Ureter (tissue), 1 donor: ENCODE results near the gene CD70. TPM values are rescaled to one million over a fixed set of nuclear protein-coding genes. Genes with fewer than 3 reads are reported as not detected.
"Not testable (repeated sequence)": the region's sequence is repeated elsewhere in the genome, so short reads cannot be mapped to it uniquely, and the experiment has no call there.

Experiments used
- DNase-seq: peaks from one replicate; pipeline ENCODE4 v3.0.0-alpha.2; 2020; ENCODE audit warnings: low spot score
- total RNA-seq: library from RNA; stranded (reverse); gene quantifications from one replicate; pipeline ENCODE4 v1.2.4, GENCODE V29; 2023
- donor health status: DM: yes; HTN: yes; CAD: no.

The CD70 gene, protein sequence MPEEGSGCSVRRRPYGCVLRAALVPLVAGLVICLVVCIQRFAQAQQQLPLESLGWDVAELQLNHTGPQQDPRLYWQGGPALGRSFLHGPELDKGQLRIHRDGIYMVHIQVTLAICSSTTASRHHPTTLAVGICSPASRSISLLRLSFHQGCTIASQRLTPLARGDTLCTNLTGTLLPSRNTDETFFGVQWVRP
- not detected for total RNA-seq

DNA sequence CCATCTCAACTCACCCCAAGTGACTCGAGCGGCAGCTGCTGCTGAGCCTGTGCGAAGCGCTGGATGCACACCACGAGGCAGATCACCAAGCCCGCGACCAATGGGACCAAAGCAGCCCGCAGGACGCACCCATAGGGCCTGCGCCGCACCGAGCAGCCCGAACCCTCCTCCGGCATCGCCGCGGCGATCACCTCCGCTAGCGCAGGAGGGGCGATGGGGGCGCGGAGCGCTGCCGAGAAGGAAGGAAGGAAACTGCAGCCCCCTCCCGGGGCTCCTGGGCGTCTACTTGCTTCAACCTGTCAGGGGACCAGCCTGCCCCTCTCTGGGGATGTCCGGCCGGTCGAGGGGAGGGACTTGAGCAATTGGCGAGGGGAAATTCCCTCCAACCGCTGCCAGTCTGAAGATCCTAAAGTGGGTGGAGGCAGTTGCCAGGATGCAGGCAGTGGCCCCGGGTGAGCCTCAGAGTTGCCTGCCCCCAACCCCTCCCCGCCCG lies at the start of gene CD70:
Gene CD70 (minus strand): TSS at position 324 of the 493 bp plus-strand sequence. CDS start 148 bp downstream, at position 176.
- no peak for DNase-seq

DNA sequence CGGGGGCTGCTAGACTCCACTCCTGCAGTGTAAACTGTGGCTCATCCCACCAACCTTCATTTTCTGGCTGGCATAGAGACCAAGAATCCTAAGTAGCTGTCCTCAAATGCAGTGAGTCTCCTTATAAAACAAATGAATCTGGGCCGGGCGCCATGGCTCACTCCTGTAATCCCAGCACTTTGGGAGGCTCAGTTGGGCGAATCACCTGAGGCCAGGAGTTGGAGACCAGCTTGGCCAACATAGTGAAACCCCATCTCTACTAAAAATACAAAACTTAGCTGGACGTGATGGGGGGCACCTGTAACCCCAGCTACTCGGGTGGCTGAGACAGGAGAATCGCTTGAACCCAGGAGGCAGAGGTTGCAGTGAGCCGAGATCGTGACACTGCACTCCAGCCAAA lies 49.4 kb upstream of the CD70 start:
- DNase-seq = not testable (repeated sequence)

DNA sequence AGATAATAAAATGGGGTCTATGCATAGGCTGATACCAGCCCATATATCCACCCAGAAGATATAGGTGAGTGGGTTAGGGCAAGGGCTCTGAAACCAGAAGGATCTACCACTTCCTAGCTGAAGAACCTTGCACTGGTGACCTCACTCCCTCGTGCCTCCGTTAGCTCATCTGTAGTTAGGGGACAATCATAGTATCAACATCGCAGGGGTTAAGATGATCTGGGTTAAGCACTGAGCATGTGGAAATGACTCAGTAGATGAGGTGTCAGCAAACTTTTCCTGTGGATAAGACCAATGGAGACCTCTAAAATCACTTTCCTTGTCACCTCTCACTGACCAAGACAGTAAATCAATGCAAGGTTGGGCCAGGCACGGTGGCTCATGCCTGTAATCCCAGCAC lies 48.5 kb upstream of the CD70 start:
- DNase-seq = no peak

DNA sequence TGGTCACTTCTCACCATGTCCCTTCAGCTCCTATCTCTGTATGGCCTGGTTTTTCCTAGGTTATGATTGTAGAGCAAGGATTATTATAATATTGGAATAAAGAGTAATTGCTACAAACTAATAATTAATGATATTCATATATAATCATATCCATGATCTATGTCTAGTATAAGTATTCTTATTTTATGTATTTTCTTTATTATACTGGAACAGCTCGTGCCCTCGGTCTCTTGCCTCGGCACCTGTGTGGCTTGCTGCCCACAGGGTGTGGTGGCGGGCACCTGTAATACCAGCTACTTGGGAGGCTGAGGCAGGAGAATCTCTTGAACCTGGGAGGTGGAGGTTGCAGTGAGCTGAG lies 42.5 kb upstream of the CD70 start:
- not testable (repeated sequence) for DNase-seq

DNA sequence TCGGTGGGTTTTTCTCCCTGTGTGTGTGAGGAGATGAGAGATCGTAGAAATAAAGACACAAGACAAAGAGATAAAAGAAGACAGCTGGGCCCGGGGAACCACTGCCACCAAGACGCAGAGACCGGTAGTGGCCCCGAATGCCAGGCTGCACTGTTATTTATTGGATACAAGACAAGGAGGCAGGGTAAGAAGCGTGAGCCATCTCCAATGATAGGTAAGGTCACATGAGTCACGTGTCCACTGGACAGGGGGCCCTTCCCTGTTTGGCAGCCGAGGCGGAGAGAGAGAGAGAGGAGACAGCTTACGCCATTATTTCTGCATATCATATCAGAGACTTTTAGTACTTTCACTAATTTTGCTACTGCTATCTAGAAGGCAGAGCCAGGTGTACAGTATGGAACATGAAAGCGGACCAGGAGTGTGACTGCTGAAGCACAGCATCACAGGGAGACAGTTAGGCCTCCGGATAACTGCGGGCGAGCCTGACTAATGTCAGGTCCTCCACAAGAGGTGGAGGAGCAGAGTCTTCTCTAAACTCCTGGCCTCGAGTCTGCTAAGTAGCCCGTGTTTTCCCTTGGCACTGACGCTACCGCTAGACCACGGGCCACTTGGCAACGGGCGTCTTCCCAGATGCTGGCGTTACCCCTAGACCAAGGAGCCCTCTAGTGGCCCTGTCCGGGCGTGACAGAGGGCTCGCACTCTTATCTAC lies 42.0 kb upstream of the CD70 start:
- peak; percentile 65 for DNase-seq

DNA sequence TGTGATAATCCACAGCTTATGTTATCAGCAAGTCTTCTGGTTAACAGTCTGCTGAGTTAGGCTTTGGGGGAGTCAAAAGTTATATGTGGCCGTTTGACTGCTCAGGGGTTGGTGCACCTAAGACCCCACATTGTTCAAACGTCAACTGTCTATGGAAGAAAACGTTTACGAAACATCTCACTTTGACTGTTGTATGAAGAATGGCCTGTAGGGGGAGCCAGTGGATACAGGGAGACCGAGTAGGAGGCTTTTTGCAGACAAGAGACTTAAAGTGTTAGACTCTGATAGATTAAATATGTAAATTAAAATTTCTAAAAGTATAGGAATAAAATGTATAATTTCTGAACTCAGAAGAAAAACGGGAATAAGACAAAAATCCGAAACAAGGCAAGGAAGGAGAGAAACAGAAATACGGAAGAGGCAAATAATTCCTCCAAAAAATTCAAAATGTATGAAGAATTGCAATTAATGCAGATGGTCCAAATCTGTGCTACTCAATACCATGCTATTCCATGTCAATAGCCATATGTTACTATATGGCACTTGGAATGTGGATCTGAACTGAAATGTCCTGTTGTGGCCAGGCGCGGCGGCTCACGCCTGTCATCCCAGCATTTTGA lies 41.2 kb upstream of the CD70 start:
- DNase-seq = peak; percentile 84

DNA sequence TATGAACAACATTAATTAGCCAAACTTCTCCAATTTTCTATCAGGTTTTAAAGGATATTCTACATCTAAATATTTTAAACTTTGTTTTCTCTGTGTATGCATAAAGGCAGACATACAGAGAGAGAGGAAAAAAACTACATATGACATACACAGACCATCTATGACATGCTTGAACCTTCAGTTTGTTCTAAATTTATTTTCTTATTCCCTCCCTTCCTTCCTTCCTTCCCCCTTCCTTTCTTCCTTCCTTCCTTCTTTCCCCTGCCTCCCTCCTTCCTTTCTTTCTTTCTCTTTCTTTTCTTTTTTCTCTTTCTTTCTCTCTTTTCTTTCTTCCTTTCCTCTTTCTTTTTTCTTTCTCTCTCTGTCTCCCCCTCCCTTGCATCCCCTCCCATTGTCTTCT lies 35.8 kb upstream of the CD70 start:
- DNase-seq = no peak

DNA sequence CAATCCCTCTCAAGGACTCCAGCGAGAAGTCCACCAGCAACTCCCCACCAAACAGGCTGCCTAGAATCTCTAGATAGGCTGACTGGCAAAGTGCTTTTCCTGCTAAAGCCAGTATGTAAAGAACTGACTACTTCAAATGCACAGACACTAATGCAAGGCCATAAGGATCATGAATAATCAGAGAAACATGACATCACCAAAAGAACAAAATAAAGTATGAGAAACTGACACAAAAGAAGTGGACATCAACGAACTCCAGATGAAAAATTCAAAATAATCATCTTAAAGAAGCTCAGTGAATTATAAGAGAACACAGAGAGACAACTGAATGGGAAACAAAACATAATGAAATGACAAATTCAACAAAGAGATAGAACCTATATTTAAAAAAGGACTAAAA lies 26.4 kb upstream of the CD70 start:
- no peak for DNase-seq

DNA sequence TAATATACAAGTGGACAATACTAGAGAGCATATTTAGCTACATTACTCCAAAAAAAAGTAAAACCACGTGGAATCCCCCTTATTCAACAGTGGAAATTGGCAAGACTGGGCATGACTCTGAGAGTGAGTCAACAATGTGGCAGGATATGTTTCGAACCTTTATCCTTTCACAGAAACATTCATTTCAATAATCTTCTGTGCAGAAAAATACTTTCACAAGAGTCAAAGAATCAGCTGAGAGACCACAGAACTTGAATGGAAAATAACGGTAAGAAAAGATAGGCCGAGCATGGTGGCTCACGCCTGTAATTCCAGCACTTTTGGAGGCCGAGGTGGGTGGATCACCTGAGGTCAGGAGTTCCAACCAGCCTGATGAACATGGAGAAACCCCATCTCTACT lies 25.1 kb upstream of the CD70 start:
- DNase-seq = no peak

DNA sequence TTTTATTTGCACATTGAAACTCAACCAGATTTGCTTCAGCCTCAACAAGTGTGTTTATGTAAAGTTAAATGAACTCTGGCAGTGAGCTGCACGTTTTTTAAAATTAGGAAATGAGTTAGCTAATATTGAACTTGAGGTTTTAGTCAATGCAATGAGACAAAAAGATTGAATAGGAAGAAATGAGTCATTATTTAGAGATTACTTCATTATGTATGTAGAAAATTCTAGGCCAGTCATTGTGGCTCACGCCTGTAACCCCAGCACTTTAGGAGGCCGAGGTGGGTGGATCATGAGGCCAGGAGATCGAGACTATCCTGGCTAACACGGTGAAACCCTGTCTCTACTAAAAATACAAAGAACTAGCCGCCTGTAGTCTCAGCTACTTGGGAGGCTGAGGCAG lies 22.8 kb upstream of the CD70 start:
- no peak for DNase-seq

DNA sequence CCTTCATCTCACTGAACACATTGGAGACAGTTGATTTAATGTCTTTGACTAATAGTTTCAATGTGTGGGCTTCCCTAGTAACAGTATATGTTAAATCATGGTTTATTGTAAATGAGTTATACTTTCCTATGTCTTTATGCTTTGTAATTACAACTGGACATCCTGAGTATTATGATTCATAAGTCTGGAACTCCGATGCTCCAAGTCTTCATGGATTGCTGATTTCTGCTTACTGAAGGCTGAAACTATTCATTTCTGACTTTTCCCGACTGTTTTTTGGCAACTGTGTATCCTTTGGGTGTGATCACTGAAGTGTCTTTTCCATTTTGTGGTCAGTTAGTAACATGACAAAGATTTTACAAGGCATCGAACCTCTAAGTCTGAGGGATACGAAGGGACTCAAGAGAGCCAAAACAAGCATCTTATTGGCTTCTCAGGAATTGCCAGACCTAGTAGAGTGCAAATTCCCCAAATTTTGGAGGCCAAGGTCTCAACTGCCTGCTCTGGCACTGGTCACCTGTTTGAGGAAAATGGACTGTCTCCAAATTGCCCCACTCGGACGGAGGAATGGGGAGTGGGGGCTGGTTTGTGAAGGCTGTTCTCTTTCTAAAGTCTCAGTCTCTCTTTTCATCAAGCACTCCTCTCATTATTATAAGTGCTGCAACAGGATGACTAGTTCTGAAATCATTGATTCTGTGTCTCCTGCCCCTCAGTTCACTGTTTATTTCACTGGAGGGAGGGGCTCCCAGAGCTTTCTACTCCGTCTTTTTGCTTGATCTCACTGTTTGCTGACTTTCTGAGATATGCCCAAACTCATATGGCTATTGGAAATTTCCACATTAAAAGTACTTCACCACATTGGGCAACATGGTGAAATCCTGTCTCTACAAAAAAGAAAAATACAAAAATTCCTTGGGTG lies 20.2 kb upstream of the CD70 start:
- DNase-seq = no peak

DNA sequence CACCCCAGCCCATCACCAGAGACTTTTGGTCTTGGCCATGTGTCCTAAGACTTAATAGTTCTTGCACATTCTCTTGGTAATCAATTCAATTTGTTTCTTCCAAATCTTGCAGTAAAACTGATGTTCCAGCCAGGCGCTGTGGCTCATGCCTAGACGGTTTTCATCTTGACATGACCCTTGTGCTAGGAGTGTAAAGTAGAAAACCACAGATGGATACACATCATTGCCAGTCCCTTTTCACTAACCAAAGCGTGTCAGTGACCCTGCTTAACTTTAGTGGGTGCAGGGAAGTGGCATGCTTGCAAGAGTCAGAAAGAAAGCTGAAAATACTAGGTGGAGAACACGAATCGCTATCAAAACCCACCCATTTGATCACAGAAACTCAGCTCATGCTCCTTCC lies 18.0 kb upstream of the CD70 start:
- no peak for DNase-seq

DNA sequence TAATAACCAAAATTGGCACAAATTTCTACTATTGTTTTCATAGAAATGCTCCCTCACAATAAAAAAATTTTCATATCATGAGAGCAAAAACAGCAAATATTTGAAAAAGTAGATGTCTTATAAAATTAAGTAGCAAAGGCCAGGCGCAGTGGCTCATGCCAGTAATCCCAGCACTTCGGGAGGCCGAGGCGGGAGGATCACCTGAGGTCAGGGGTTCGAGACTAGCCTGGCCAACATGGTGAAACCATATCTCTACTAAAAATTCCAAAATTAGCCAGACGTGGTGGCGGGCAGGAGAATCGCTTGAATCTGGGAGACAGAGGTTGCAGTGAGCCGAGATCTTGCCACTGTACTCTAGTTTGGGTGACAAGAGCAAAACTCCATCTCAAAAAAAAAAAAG lies 17.2 kb upstream of the CD70 start:
- DNase-seq = not testable (repeated sequence)

DNA sequence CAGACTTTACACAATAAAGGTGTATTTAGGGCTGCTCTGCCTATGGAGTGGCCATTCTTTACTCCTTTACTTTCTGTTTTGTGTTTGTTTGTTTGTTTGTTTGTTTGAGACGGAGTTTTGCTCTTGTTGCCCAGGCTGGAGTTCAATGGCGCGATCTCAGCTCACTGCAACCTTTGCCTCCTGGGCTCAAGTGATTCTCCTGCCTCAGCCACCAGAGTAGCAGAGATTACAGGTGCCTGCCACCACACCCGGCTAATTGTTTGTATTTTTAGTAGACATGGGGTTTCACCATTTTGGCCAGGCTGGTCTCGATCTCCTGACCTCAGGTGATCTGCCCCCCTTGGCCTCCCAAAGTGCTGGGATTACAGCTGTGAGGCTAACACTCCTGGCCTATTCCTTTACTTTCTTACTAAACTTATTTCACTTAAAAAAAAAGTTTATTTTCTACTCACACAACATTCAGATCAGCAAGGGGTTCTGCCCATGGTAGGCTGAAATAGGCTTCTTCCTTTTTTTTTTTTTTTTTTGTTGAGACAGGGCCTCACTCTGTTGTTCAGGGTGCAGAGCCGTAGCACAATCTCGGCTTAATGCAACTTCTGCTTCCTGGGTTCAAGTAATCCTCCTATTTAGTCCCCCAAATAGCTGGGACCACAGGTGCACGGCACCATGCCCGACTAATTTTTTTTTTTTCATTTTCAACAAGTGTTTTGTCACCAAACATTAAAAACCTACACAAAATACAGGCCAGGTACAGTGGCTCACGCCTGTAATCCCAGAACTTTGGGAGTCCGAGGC lies 15.5 kb upstream of the CD70 start:
- DNase-seq = not testable (repeated sequence)

DNA sequence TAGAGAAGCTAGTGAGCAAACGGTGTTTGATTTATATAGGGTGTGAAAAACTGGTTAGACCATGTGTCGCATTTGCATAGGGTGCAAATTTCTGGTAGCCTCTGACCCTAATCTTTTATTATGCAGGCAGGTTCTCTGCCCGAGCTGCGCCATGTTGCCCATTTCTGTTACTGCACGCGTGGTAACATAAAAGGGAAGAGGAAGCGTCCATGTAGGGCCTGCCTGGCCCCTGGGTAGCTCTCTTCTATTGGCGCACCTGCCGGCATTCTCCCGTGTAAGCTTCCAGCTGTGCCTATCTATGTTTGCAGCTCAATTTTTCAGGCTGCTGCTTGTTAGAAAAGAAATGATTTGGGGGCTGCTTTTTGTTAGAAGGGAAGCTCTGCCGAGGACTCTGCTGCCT lies 14.0 kb upstream of the CD70 start:
- no peak for DNase-seq

DNA sequence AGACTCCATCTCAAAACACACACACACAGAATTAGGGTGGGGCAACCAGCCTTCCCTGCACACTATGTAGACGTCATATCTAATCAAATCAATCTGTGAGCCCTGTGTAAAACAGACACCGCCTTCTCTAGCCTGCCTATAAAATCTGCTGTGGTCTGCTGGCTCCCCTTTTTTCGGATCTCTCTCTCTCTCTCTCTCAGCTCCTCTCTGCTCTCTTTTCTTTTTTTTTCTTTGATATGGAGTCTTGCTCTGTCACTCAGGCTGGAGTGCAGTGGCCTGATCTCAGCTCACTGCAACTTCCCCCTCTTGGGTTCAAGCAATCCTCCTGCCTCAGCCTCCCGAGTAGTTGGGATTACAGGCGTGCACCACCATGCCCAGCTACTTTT lies 11.8 kb upstream of the CD70 start:
- no peak for DNase-seq

DNA sequence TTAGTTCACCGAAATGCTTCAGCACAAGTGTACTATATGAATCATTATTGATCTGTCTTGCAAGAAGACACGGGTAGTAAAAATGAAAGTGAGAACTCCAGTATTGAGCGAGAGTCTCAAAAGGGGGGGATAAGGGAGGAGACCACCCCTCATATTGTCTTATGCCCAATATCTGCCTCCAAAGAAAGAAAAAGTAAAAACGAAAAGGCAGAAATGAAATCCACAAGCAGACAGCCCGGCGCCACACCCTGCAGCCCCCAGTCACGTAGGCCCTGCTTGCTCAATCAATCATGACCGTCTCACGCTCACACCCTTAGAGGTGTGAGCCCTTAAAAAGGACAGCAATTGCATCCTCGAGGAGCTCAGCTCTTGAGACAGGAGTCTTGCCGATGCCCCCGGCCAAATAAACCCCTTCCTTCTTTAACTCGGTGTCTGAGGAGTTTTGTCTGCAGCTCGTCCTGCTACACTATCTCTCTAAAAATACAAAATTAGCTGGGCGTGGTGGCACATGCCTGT lies 10.6 kb upstream of the CD70 start:
- not testable (repeated sequence) for DNase-seq

DNA sequence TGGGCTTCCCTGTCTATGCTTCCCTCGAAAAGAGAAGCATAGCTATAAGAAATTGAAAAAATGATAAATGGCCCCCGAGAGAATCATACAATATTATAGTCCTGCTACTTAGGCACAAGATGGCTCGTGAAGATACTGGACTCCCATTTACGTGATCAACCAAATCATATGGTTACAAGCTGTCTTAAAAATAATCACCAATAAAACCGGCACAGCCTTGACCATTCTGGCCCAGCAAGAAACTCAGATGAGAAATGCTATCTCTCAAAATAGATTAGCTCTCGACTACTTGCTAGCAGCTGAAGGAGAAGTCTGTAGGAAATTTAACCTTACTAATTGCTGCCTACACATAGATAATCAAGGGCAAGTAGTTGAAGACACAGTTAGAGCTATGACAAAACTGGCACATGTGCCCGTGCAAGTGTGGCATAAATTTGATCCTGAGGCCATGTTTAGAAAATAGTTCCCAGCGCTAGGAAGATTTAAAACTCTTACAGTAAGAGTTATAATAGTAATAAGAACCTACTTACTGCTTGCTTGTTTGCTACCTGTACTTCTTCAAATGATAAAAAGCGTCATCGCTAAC lies 10.1 kb upstream of the CD70 start:
- not testable (repeated sequence) for DNase-seq

DNA sequence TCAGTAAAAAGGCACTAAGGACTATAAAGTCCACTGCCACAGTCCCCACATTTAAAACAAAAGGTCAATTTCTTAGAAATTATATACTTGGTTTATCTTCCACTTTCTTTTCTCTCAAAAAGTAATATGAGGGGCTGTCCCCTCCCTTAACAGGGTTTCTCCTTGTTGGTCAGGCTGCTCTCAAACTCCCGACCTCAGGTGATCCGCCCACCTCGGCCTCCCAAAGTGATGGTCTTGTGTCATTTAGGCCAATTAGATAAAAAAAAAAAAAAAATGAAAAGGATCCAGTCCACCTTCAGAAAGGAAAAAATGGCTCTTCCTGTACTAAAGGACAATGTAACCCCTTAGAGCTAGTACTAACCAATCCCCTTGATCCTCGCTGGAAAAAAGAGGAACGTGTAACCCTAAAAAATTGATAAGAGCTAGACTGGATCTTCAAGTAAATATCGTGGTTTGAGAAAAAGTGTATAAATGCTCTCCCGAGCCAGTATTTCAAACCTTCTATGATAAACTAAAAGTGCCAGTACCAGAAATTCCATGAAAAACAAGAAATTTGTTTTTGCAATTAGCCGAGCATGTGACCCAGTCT lies 9.0 kb upstream of the CD70 start:
- no peak for DNase-seq

DNA sequence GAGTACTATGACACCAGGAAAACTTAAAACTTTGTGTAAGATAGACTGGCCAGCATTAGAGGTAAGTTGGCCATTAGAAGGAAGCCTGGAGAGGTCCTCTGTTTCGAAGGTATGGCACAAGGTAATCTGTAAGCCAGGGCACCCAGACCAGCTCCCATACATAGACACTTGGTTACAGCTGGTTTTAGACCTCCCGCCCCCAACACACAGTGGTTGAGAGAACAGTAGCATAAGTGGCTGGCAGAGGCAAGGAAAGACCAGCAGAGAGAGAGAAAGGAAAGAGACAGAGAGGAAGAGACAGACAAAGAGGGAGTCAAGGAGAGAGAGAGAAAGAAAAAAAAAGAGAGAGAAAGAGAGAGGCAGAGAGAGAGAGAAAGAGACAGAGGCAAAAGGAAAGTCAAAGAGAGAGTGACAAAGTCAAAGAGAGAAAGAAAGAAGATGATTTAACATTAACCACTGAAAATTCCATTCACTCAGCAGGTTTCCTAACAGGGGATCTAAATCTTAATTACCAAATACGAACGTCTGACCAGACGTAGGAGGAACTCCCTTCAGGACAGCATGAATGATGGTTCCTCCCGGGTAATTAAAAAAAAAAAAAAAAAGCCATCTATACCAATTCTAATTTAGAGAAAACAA lies 7.4 kb upstream of the CD70 start:
- not testable (repeated sequence) for DNase-seq
